HEK293 (cell line): Measurements from ENCODE around the gene HOXB4.

Source experiments
- CTCF ChIA-PET: fragments of 350-600 bp; formaldehyde crosslinking; extraction: SDS; loops from one replicate; lab custom pipeline; 2021; ENCODE audit warnings: antibody characterized with exemption; lab: Yijun Ruan, JAX
- POLR2A ChIA-PET: fragments of 300-600 bp; formaldehyde crosslinking; extraction: SDS; loops from one replicate; lab custom pipeline; 2020; ENCODE audit warnings: antibody characterized with exemption, inconsistent platforms; lab: Yijun Ruan, JAX
- H3K27ac ChIP-seq: fragments of 200-500 bp; sonication (Bioruptor generic); 2 replicates; pipeline ENCODE4 v1.5.1; 2014; ENCODE audit warnings: low read depth, low read length, control low read depth, inconsistent platforms; ENCODE audit errors: extremely low read depth
- H3K36me3 ChIP-seq, 2 experiments: fragments of 200-500 bp in 1 of 2; sonication (Bioruptor generic) in 1 of 2; 1 replicate in 1 of 2; 2 replicates in 1 of 2; pipeline ENCODE4 v1.5.1; 2014 to 2017; ENCODE audit warnings: inconsistent platforms in 2 of 2, low read length in 2 of 2; ENCODE audit not compliant: control insufficient read depth in 2 of 2, insufficient read depth in 1 of 2
- H3K4me1 ChIP-seq: fragments of 200-500 bp; sonication (Bioruptor generic); 2 replicates; pipeline ENCODE4 v1.5.1; 2014; ENCODE audit warnings: mild to moderate bottlenecking, low read length, inconsistent platforms; ENCODE audit not compliant: control insufficient read depth, insufficient read depth
- H3K4me3 ChIP-seq: 2 replicates; pipeline ENCODE4 v1.5.1; 2011; ENCODE audit warnings: low read depth, mild to moderate bottlenecking, control low read depth, low read length, moderate library complexity
- H3K9me3 ChIP-seq: fragments of 200-500 bp; sonication (Bioruptor generic); 2 replicates; pipeline ENCODE4 v1.5.1; 2014; ENCODE audit warnings: low read depth, low read length, inconsistent platforms; ENCODE audit not compliant: control insufficient read depth, insufficient read depth
- HOXA7 ChIP-seq: sonication (generic); formaldehyde crosslinking; IDR thresholded peaks from 2 replicates; pipeline ENCODE4 v1.8.1; 2022; ENCODE audit warnings: missing genetic modification reagents, borderline replicate concordance
- PBX3 ChIP-seq: sonication (generic); formaldehyde crosslinking; IDR thresholded peaks from 2 replicates; pipeline ENCODE4 v1.8.1; 2022; ENCODE audit warnings: mild to moderate bottlenecking, moderate library complexity, missing genetic modification reagents
- ZNF132 ChIP-seq: fragments of 450-650 bp; formaldehyde crosslinking; IDR thresholded peaks from 2 replicates; pipeline ENCODE4 v1.5.1; 2017; ENCODE audit warnings: missing biosample characterization, missing genetic modification characterization, borderline replicate concordance
- ZNF133 ChIP-seq: fragments of 450-650 bp; formaldehyde crosslinking; IDR thresholded peaks from 2 replicates; pipeline ENCODE4 v1.5.1; 2016; ENCODE audit warnings: missing biosample characterization, missing genetic modification characterization
- ZNF146 ChIP-seq: fragments of 450-650 bp; formaldehyde crosslinking; IDR thresholded peaks from 2 replicates; pipeline ENCODE4 v1.5.1; 2016; ENCODE audit warnings: missing biosample characterization, missing genetic modification characterization
- ZNF174 ChIP-seq: fragments of 450-650 bp; formaldehyde crosslinking; IDR thresholded peaks from 2 replicates; pipeline ENCODE4 v1.5.0; 2017; ENCODE audit warnings: missing biosample characterization, mild to moderate bottlenecking, missing genetic modification characterization
- ZNF280C ChIP-seq: fragments of 450-650 bp; formaldehyde crosslinking; IDR thresholded peaks from 2 replicates; pipeline ENCODE4 v1.5.1; 2016; ENCODE audit warnings: missing biosample characterization, missing genetic modification characterization
- ZNF350 ChIP-seq: fragments of 450-650 bp; formaldehyde crosslinking; IDR thresholded peaks from 2 replicates; pipeline ENCODE4 v1.5.0; 2017; ENCODE audit warnings: missing biosample characterization, mild to moderate bottlenecking, missing genetic modification characterization
- ZNF354C ChIP-seq: fragments of 450-650 bp; formaldehyde crosslinking; IDR thresholded peaks from 2 replicates; pipeline ENCODE4 v1.5.1; 2016; ENCODE audit warnings: missing biosample characterization, missing genetic modification characterization, low read depth, borderline replicate concordance
- ZNF362 ChIP-seq: fragments of 450-650 bp; formaldehyde crosslinking; IDR thresholded peaks from 2 replicates; pipeline ENCODE4 v1.5.1; 2016; ENCODE audit warnings: missing biosample characterization, missing genetic modification characterization
- ZNF398 ChIP-seq: fragments of 450-650 bp; formaldehyde crosslinking; IDR thresholded peaks from 2 replicates; pipeline ENCODE4 v1.5.1; 2017; ENCODE audit warnings: missing biosample characterization, missing genetic modification characterization
- ZNF514 ChIP-seq: fragments of 450-650 bp; formaldehyde crosslinking; IDR thresholded peaks from 2 replicates; pipeline ENCODE4 v1.5.1; 2016; ENCODE audit warnings: missing biosample characterization, missing genetic modification characterization
- ZNF530 ChIP-seq: fragments of 450-650 bp; formaldehyde crosslinking; IDR thresholded peaks from 2 replicates; pipeline ENCODE4 v1.5.1; 2016; ENCODE audit warnings: low read depth, missing biosample characterization, missing genetic modification characterization
- ZNF580 ChIP-seq: fragments of 450-650 bp; formaldehyde crosslinking; IDR thresholded peaks from 2 replicates; pipeline ENCODE4 v1.5.1; 2016; ENCODE audit warnings: missing biosample characterization, missing genetic modification characterization
- ZNF658 ChIP-seq: fragments of 450-650 bp; formaldehyde crosslinking; IDR thresholded peaks from 2 replicates; pipeline ENCODE4; 2016; ENCODE audit warnings: missing biosample characterization, missing genetic modification characterization
- ZNF677 ChIP-seq: fragments of 450-650 bp; IDR thresholded peaks from 2 replicates; pipeline ENCODE4 v1.5.0; 2018; ENCODE audit warnings: missing biosample characterization, mild to moderate bottlenecking, missing genetic modification characterization, moderate library complexity
- ZNF704 ChIP-seq: fragments of 450-650 bp; formaldehyde crosslinking; IDR thresholded peaks from 2 replicates; pipeline ENCODE4 v1.5.1; 2016; ENCODE audit warnings: missing biosample characterization, missing genetic modification characterization
- ZNF747 ChIP-seq: fragments of 450-650 bp; formaldehyde crosslinking; IDR thresholded peaks from 2 replicates; pipeline ENCODE4 v1.5.1; 2016; ENCODE audit warnings: missing biosample characterization, missing genetic modification characterization
- ZSCAN23 ChIP-seq: fragments of 450-650 bp; formaldehyde crosslinking; IDR thresholded peaks from 2 replicates; pipeline ENCODE4 v1.5.1; 2016; ENCODE audit warnings: missing biosample characterization, missing genetic modification characterization

Gene HOXB4

GRCh38 chr17:48529683-48530009 is 48.5 kb downstream of the HOXB4 start:
- Histone ChIP-seq H3K4me3 (no peak overlapping the region), H3K4me1 (no peaks in the 10 kb centered on the region; the same call in 1 of the 2 replicates), H3K9me3 (no peaks in the 10 kb centered on the region), H3K27ac (no peak overlapping the region), H3K36me3 (no peaks in the 10 kb centered on the region)
- TF ChIP-seq ZNF704 (tag by site-specific recombination) (no peak), ZNF362 (tag by site-specific recombination) (no peak), ZNF677 (no peak), PBX3 (CRISPR knock-in tag) (no peak), HOXA7 (CRISPR knock-in tag) (no peak), ZNF132 (tag by site-specific recombination) (no peak), ZNF280C (tag by site-specific recombination) (no peak), ZNF514 (no peak), ZNF133 (tag by site-specific recombination) (no peak), ZNF580 (tag by site-specific recombination) (no peak), ZNF174 (tag by site-specific recombination) (no peak), ZNF398 (tag by site-specific recombination) (no peak), ZNF146 (tag by site-specific recombination) (no peak), ZSCAN23 (tag by site-specific recombination) (no peak), ZNF350 (tag by site-specific recombination) (no peak), ZNF658 (tag by site-specific recombination) (no peak), ZNF747 (tag by site-specific recombination) (no peak), ZNF354C (no peak), ZNF530 (tag by site-specific recombination) (no peak)
- CTCF ChIA-PET: no interaction called here
- POLR2A ChIA-PET: interaction anchor here (0.6 kb wide), 2 partner anchors 9 to 21 kb away, joined by 4 to 7 read pairs; no protein-coding TSS in a partner anchor
